ENCODE results near the gene SLC30A9. TPM values are rescaled to one million over a fixed set of nuclear protein-coding genes. Genes with fewer than 3 reads are reported as not detected.

SLC30A9 gene
- total and polyA plus RNA-seq, 2 experiments from 2014 or later, result 65.5 to 69.5 TPM

DNA sequence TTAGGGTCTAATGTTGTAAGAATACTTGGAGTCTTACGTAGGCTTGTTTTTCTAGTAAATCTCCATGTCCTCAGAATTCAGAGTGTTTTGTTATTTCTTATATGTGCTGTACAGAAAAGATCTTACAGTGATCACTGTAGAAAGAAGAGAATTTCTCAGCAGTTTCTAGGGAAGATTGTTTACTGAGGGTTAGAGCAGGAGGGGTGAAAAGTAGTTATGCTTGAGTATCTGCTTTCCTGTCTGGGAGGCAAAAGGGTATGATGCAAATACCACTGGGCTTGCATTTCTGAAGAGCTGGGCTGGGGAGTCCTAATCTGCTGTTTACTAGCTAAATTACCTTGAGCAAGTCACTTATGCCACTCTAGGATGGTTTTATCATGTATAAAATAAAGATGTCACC lies 84.0 kb downstream of the SLC30A9 start:
- H3K79me2 ChIP-seq (ENCODE audit: insufficient read depth), result no peaks in the 10 kb centered on the region
- no peaks in the 10 kb centered on the region for H4K20me1 ChIP-seq (ENCODE audit: insufficient read depth)
- H3K9me2 ChIP-seq (ENCODE audit: insufficient read depth), result no peaks in the 10 kb centered on the region
- H3K9me3 ChIP-seq (ENCODE audit: low read depth), result no peaks in the 10 kb centered on the region
- no peak overlapping the region for H2AFZ ChIP-seq
- H3K27ac ChIP-seq, result no peak overlapping the region
- in situ Hi-C loops (cut with MboI), result no loop called here
- no peaks in the 10 kb centered on the region for H3F3A ChIP-seq (ENCODE audit: insufficient read depth)
- H3K4me2 ChIP-seq (ENCODE audit: unreplicated experiment), result no peak overlapping the region
- no peak for DNase-seq
- H3K27me3 ChIP-seq (replicated peaks; ENCODE audit: insufficient read depth), result no peaks in the 10 kb centered on the region
- TF ChIP-seq EZH2phosphoT487 (IDR thresholded peaks at IDR 0.05; ENCODE audit: insufficient read depth, low read depth), result no peak
- no peak for TF ChIP-seq EZH2 (IDR thresholded peaks at IDR 0.05; ENCODE audit: insufficient read depth, poor library complexity, severe bottlenecking)
- H3K36me3 ChIP-seq (ENCODE audit: low read depth), result peaks cover 31% of the 10 kb centered on the region
- 98 to 100% methylated on average over 1 of the region's 1 CpG for WGBS, 2 experiments (ENCODE audit: low coverage in 1 of 2, low lambda C conversion rate in 2 of 2, missing lambda C conversion rate in 2 of 2)
- no peaks in the 10 kb centered on the region for H3K4me1 ChIP-seq (ENCODE audit: insufficient read depth)
- H3K4me3 ChIP-seq, result no peak overlapping the region
- H3K9ac ChIP-seq, result no peak overlapping the region

DNA sequence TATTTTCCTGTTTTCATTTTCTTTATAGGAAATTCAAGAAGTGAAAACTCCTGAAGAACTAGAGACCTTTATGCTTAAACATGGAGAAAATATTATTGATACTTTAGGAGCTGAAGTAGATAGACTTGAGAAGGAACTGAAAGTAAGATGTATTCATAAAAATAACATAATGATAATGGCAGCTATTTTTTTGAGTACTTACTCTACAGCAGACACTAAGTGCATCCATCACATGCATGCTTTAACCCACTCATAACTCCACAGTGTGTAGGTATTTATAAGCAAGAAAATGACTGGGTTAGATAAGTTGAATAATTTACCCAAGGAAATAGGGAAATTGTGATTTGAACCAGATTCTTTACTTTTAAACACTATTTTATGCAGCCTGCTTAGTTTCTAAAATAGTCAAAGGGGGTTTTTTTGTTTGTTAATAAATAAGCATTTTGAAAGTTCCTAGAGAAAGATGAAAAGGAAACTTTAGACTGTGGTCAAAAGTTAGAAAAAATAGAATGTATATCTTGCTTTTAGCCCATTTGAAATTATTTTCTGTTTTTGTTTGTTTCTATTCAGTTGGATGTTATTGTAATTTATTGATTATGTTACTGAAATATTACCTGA lies 88.0 kb downstream of the SLC30A9 start:
- no peak overlapping the region for H3K4me3 ChIP-seq
- in situ Hi-C loops (cut with MboI), result no loop called here
- H3K79me2 ChIP-seq (ENCODE audit: insufficient read depth), result no peaks in the 10 kb centered on the region
- H3K27me3 ChIP-seq (replicated peaks; ENCODE audit: insufficient read depth), result no peaks in the 10 kb centered on the region
- no peak overlapping the region for H3K4me2 ChIP-seq (ENCODE audit: unreplicated experiment)
- H3K9me3 ChIP-seq (ENCODE audit: low read depth), result no peaks in the 10 kb centered on the region
- H3K27ac ChIP-seq, result no peak overlapping the region
- no peaks in the 10 kb centered on the region for H3K9me2 ChIP-seq (ENCODE audit: insufficient read depth)
- peaks cover 4% of the 10 kb centered on the region; the same call in 1 of the 2 replicates for H3K4me1 ChIP-seq (ENCODE audit: insufficient read depth)
- peaks cover 20% of the 10 kb centered on the region for H3K36me3 ChIP-seq (ENCODE audit: low read depth)
- H2AFZ ChIP-seq, result no peak overlapping the region
- no peak overlapping the region for H3K9ac ChIP-seq
- H4K20me1 ChIP-seq (ENCODE audit: insufficient read depth), result no peaks in the 10 kb centered on the region
- H3F3A ChIP-seq (ENCODE audit: insufficient read depth), result no peaks in the 10 kb centered on the region
- TF ChIP-seq EZH2 (IDR thresholded peaks at IDR 0.05; ENCODE audit: insufficient read depth, poor library complexity, severe bottlenecking), result no peak
- no peak for TF ChIP-seq EZH2phosphoT487 (IDR thresholded peaks at IDR 0.05; ENCODE audit: insufficient read depth, low read depth)
- DNase-seq, result no peak

DNA sequence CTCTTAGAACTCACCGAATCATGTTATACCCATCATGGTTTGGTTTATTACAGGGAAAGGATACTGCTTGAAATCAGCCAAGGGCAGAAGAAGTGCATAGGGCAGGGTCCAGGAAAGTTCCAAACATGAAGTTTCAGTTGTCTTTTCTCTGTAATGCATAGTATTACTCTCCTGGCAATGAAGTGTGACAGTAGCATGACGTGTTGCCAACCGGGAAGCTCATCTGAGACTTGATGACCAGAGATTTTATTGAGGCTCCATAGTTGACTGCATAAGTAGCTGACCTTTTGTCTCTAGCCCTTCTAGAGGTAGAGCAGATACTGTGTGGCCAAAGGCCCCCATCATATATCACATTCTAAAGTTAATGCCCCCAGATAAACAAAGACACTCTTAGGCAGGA lies 90.0 kb downstream of the SLC30A9 start:
- TF ChIP-seq EZH2phosphoT487 (IDR thresholded peaks at IDR 0.05; ENCODE audit: insufficient read depth, low read depth) (no peak), EZH2 (IDR thresholded peaks at IDR 0.05; ENCODE audit: insufficient read depth, poor library complexity, severe bottlenecking) (no peak)
- Histone ChIP-seq H2AFZ (no peak overlapping the region), H3K27me3 (replicated peaks; ENCODE audit: insufficient read depth) (no peaks in the 10 kb centered on the region), H3F3A (ENCODE audit: insufficient read depth) (no peaks in the 10 kb centered on the region), H3K4me2 (ENCODE audit: unreplicated experiment) (no peak overlapping the region), H3K4me1 (ENCODE audit: insufficient read depth) (peaks cover 9% of the 10 kb centered on the region; the same call in 1 of the 2 replicates), H3K79me2 (ENCODE audit: insufficient read depth) (no peaks in the 10 kb centered on the region), H3K9me2 (ENCODE audit: insufficient read depth) (no peaks in the 10 kb centered on the region), H3K9me3 (ENCODE audit: low read depth) (no peaks in the 10 kb centered on the region), H3K27ac (no peak overlapping the region), H3K4me3 (no peak overlapping the region), H3K36me3 (ENCODE audit: low read depth) (peaks cover 20% of the 10 kb centered on the region), H3K9ac (no peak overlapping the region), H4K20me1 (ENCODE audit: insufficient read depth) (no peaks in the 10 kb centered on the region)
- 97 to 100% methylated on average over 3 of the region's 3 CpGs for WGBS, 2 experiments (ENCODE audit: low coverage in 1 of 2, low lambda C conversion rate in 2 of 2, missing lambda C conversion rate in 2 of 2)
- in situ Hi-C loops (cut with MboI), result no loop called here
- no peak for DNase-seq

DNA sequence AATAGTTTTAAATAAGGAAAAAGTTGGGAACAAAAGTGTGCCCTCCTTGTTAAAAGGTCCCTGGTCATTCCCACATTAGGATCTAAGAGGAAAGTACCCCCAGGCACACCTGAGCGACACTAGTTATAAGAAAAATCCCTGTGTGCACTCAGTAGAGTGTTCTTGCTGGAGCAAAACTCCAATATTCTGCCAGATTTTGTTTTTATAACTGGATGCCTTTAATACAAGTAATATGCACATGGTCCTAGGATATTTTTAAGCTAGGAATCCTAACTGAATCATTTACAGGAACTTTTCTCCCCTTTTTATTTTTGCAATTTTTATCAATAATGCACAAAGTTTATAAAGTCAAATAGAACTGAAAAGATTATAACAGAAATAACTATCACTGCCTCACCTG lies 93.5 kb downstream of the SLC30A9 start:
- Histone ChIP-seq H3K4me3 (no peak overlapping the region), H3K9me3 (ENCODE audit: low read depth) (no peaks in the 10 kb centered on the region), H3F3A (ENCODE audit: insufficient read depth) (no peaks in the 10 kb centered on the region), H3K4me1 (ENCODE audit: insufficient read depth) (peaks cover 9% of the 10 kb centered on the region; the same call in 1 of the 2 replicates), H3K27ac (no peak overlapping the region), H3K36me3 (ENCODE audit: low read depth) (peaks cover 24% of the 10 kb centered on the region), H3K9ac (no peak overlapping the region), H3K9me2 (ENCODE audit: insufficient read depth) (no peaks in the 10 kb centered on the region), H4K20me1 (ENCODE audit: insufficient read depth) (no peaks in the 10 kb centered on the region), H3K4me2 (ENCODE audit: unreplicated experiment) (no peak overlapping the region), H3K79me2 (ENCODE audit: insufficient read depth) (no peaks in the 10 kb centered on the region), H2AFZ (no peak overlapping the region), H3K27me3 (replicated peaks; ENCODE audit: insufficient read depth) (no peaks in the 10 kb centered on the region)
- in situ Hi-C loops (cut with MboI), result no loop called here
- peak; percentile 37 for DNase-seq
- TF ChIP-seq EZH2phosphoT487 (IDR thresholded peaks at IDR 0.05; ENCODE audit: insufficient read depth, low read depth) (no peak), EZH2 (IDR thresholded peaks at IDR 0.05; ENCODE audit: insufficient read depth, poor library complexity, severe bottlenecking) (no peak)
- 95 to 96% methylated on average over 1 of the region's 1 CpG for WGBS, 2 experiments (ENCODE audit: low coverage in 1 of 2, low lambda C conversion rate in 2 of 2, missing lambda C conversion rate in 2 of 2)
